ENCODE data around the gene CDK14. TPM values are rescaled to one million over a fixed set of nuclear protein-coding genes. Genes with fewer than 3 reads are reported as not detected.

The CDK14 gene
- total and polyA plus RNA-seq, 2 donors (not counting 1 experiment from before 2014, with no cell fraction given) = 23.6 to 41.1 TPM

DNA sequence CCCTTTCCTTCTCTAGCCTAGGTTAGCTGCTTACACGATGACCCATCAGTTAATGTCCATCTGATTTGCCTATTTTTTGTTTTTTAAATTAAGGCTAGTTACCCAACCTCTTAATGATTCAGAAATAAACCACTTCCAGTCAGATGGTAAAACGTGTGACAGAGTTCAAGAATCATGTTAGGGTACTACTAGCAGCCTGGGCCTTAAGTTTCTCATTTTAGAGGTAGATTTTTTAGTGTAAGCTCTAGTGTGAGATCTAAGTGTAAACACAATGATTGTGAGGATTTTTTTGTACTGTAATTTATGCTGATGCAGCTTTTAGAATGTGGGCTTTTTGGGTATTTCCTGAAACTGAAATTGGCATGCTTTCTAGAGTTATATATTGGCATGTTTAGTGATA, 130.0 kb downstream of the CDK14 start:
- peak overlapping the region; percentile 85 for H3K4me2 ChIP-seq (ENCODE audit: extremely low read depth, insufficient read depth, low read length)
- peaks cover 11% of the 10 kb centered on the region for H3K4me1 ChIP-seq (ENCODE audit: control insufficient read depth, extremely low read depth, insufficient read depth, low read length)
- no peak for TF ChIP-seq CTCF (conservative IDR thresholded peaks at IDR 0.05 in 1 of 2, IDR thresholded peaks at IDR 0.05 in 1 of 2; ENCODE audit: low read depth in 1 of 2, low read length in 2 of 2)
- H4K20me1 ChIP-seq (ENCODE audit: control insufficient read depth, extremely low read depth, insufficient read depth, low read length) = no peaks in the 10 kb centered on the region
- no peak overlapping the region for H2AFZ ChIP-seq (ENCODE audit: low read length)
- peak; percentile 30 to 41 for DNase-seq (ENCODE audit: low read depth in 2 of 2)
- H3K4me3 ChIP-seq (replicated peaks in 1 of 4; ENCODE audit: control extremely low read depth in 1 of 4, insufficient read depth in 1 of 4, low read depth in 3 of 4, low read length in 4 of 4) = peak overlapping the region in 2 of 4 experiments; percentile 3 to 4
- no peaks in the 10 kb centered on the region for H3K27me3 ChIP-seq (ENCODE audit: control insufficient read depth, insufficient read depth, low read length)
- peaks cover 23% of the 10 kb centered on the region for H3K79me2 ChIP-seq (ENCODE audit: control insufficient read depth, insufficient read depth, low read length)
- peak overlapping the region; percentile 45 for H3K27ac ChIP-seq (ENCODE audit: insufficient read depth, low read length)
- H3K9me3 ChIP-seq (ENCODE audit: control insufficient read depth, insufficient read depth, low read depth, low read length) = no peaks in the 10 kb centered on the region
- H3K36me3 ChIP-seq (ENCODE audit: control insufficient read depth, insufficient read depth, low read length) = no peaks in the 10 kb centered on the region
- H3K9ac ChIP-seq (ENCODE audit: insufficient read depth, low read length) = no peak overlapping the region

DNA sequence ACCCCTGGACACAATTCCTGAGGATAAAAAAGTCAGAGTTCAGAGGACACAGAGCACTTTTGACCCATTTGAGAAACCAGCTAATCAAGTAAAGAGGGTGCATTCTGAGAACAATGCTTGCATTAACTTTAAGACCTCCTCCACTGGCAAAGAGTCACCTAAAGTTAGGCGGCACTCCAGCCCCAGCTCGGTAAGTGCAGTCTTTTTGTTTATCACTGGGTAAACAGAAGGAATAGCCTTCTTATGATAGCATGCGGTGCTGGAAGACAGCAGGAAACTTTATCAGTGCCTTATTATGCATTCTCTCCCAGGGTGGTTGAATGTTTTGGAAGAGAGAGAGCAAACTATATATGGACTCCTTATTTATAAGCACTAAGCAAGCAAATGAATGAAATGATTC, 130.5 kb downstream of the CDK14 start:
- H2AFZ ChIP-seq (ENCODE audit: low read length) = peak overlapping the region; percentile 49
- H3K4me2 ChIP-seq (ENCODE audit: extremely low read depth, insufficient read depth, low read length) = peak overlapping the region; percentile 85
- peak; percentile 62 to 72 for DNase-seq (ENCODE audit: low read depth in 2 of 2)
- H3K27ac ChIP-seq (ENCODE audit: insufficient read depth, low read length) = peak overlapping the region; percentile 45
- TF ChIP-seq EZH2 (IDR thresholded peaks at IDR 0.05; ENCODE audit: low read length, missing control alignments) (no peak), CTCF (conservative IDR thresholded peaks at IDR 0.05 in 1 of 2, IDR thresholded peaks at IDR 0.05 in 1 of 2; ENCODE audit: low read depth in 1 of 2, low read length in 2 of 2) (no peak)
- peaks cover 23% of the 10 kb centered on the region for H3K79me2 ChIP-seq (ENCODE audit: control insufficient read depth, insufficient read depth, low read length)
- no peaks in the 10 kb centered on the region for H3K36me3 ChIP-seq (ENCODE audit: control insufficient read depth, insufficient read depth, low read length)
- H3K9ac ChIP-seq (ENCODE audit: insufficient read depth, low read length) = no peak overlapping the region
- peak overlapping the region in 2 of 4 experiments; percentile 3 to 4 for H3K4me3 ChIP-seq (replicated peaks in 1 of 4; ENCODE audit: control extremely low read depth in 1 of 4, insufficient read depth in 1 of 4, low read depth in 3 of 4, low read length in 4 of 4)
- H4K20me1 ChIP-seq (ENCODE audit: control insufficient read depth, extremely low read depth, insufficient read depth, low read length) = no peaks in the 10 kb centered on the region
- H3K9me3 ChIP-seq (ENCODE audit: control insufficient read depth, insufficient read depth, low read depth, low read length) = no peaks in the 10 kb centered on the region
- peaks cover 8% of the 10 kb centered on the region for H3K4me1 ChIP-seq (ENCODE audit: control insufficient read depth, extremely low read depth, insufficient read depth, low read length)
- H3K27me3 ChIP-seq (ENCODE audit: control insufficient read depth, insufficient read depth, low read length) = no peaks in the 10 kb centered on the region

GRCh38 chr7:90727412-90727811, 131.3 kb downstream of the CDK14 start:
- Histone ChIP-seq H3K9ac (ENCODE audit: insufficient read depth, low read length) (no peak overlapping the region), H3K9me3 (ENCODE audit: control insufficient read depth, insufficient read depth, low read depth, low read length) (no peaks in the 10 kb centered on the region), H3K4me1 (ENCODE audit: control insufficient read depth, extremely low read depth, insufficient read depth, low read length) (peaks cover 3% of the 10 kb centered on the region), H3K79me2 (ENCODE audit: control insufficient read depth, insufficient read depth, low read length) (peaks cover 18% of the 10 kb centered on the region), H2AFZ (ENCODE audit: low read length) (no peak overlapping the region), H3K27me3 (ENCODE audit: control insufficient read depth, insufficient read depth, low read length) (no peaks in the 10 kb centered on the region), H3K4me2 (ENCODE audit: extremely low read depth, insufficient read depth, low read length) (no peak overlapping the region), H3K27ac (ENCODE audit: insufficient read depth, low read length) (no peak overlapping the region), H4K20me1 (ENCODE audit: control insufficient read depth, extremely low read depth, insufficient read depth, low read length) (no peaks in the 10 kb centered on the region), H3K4me3 (replicated peaks in 1 of 4; ENCODE audit: control extremely low read depth in 1 of 4, insufficient read depth in 1 of 4, low read depth in 3 of 4, low read length in 4 of 4) (no peak overlapping the region), H3K36me3 (ENCODE audit: control insufficient read depth, insufficient read depth, low read length) (no peaks in the 10 kb centered on the region)
- DNase-seq (ENCODE audit: low read depth in 2 of 2) = peak in 1 of 2 donors; percentile 36
- TF ChIP-seq CTCF (conservative IDR thresholded peaks at IDR 0.05 in 1 of 2, IDR thresholded peaks at IDR 0.05 in 1 of 2; ENCODE audit: low read depth in 1 of 2, low read length in 2 of 2) (no peak), EZH2 (IDR thresholded peaks at IDR 0.05; ENCODE audit: low read length, missing control alignments) (no peak)

Measured in fibroblast of lung (primary cell).